Hematopoietic multipotent progenitor cell (in vitro differentiated cells): ENCODE data around the gene NKRF. TPM values are rescaled to one million over a fixed set of nuclear protein-coding genes. Genes with fewer than 3 reads are reported as not detected.
"Not testable (repeated sequence)": the region's sequence is repeated elsewhere in the genome, so short reads cannot be mapped to it uniquely, and the experiment has no call there.

Experiments used
- DNase-seq, 3 donors: peaks; one replicate each; pipeline ENCODE4 v3.0.0-alpha.2; 2011 to 2015; ENCODE audit warnings: low read depth in 2 of 3, low spot score in 2 of 3
- total RNA-seq: library from RNA; depleted of rRNA; stranded (reverse); fragments of >200 nt; gene quantifications from one replicate; pipeline ENCODE4 v1.2.3, GENCODE V29; 2012

The NKRF gene
- total RNA-seq, result 5.4 TPM

- DNase-seq, result peak; percentile 78 to 95 (median 92)
Measured at GRCh38 chrX:119606280-119607017, at the start of gene NKRF. Gene NKRF (minus strand): TSS chrX:119606424.

DNA sequence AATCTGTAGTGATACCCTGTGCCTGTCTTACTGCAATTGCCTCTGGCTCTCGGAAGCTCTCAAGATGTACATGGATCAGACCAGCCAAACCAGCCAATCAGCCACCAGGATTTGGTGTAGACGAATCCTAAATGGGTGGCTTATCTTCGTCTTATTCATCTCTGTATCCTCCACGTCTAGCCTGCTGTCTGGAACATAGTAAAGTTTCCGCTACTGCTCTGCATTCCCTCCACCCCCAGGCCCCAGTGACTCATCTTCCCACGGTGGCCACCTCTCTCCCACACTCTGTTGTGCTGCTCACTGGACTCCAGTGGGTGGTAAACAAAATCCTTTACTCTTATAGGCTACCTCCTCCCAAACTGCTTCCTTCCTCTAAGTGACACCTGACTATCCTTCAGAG lies 48.9 kb upstream of the NKRF start:
- no peak for DNase-seq

GRCh38 chrX:119654112-119654531 lies 47.9 kb upstream of the NKRF start:
- no peak for DNase-seq

DNA sequence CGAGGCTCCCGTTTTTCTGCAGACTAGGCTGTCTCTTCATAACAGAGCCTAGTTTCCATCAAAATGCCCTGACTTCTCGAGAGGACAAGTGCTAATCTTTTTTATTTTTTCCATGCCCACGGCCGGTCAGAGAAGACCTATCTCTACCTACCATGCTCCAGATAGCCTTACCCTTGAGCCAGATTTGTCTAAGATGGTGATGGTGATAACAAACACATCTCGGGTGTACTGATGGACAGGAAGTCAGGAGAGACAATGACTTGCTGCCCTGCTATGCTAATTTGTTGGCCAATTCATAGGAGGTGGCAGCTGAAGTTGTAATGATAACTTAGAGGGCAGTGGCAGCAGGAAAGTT lies 42.2 kb upstream of the NKRF start:
- DNase-seq, result no peak

DNA sequence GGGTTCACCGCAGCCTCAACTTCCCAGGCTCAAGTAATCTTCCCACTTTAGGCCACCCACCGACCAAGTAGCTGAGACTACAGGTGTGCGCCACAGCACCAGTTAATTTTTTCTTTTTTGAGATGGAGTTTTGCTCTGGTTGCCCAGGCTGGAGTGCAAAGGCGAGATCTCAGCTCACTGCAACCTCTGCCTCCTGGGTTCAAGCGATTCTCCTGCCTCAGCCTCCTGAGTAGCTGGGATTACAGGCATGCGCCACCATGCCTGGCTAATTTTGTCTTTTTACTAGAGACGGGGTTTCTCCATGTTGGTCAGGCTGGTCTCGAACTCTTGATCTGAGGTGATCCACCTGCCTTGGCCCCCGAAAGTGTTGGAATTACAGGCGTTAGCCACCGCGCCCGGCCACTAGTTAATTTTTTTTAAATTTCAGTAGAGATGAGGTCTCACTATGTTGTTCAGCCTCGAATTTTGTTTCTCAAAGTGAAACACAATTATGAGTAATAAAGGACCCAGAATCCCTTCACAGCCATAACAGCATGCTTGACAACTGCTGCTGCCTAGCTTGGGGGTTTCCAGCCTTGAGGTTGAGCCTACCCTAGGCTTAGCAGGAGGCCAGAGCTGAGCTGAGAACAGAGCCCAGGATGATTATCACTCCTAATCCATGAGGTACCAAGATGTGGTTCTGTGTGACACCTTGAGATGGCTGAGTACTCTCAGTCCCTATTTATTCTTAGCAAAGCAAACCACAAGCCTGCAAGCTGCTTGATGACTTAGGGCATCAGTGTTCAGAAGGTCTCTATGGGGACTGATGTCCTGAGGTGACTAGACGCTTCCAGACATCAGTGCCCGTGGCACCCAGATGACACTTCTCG lies 41.6 kb upstream of the NKRF start:
- DNase-seq, result peak in 1 of 3 donors; percentile 21

DNA sequence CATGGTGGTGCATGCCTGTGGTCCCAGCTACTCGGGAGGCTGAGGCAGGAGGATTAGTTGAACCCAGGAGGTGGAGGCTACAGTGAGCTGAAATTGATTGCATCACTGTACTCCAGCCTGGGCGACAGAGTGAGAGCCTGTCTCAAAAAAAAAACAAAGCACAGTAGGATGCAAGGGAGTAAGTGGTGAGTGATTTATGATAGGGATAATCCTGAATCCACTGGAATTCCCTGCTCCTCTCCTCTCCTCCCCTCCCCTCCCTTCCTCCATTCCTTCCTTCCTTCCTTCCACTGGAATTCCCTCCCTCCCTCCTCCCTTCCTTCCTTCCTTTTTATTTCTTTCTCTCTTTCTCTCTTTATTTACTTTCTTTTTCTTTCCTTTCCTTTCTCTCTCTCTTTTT lies 40.9 kb upstream of the NKRF start:
- DNase-seq, result no peak

DNA sequence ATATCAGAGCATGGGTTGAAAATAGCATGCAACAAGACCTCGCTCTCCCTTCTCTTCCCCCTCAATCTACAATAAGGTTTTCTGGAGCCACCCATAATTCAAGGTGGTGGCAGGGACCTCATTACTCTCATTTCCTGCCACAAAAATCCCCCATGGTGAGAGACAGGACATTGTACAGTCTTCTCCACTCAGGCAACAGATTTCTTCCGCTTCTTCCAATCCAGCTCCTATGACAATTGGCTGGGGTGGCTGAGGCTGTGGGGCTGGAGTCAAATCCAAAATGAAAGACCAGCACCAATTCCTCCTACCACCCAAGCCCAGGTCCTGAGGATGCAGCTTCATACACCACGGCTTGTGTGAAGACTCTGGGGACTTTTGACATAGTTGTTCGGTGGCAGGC lies 40.3 kb upstream of the NKRF start:
- no peak for DNase-seq

GRCh38 chrX:119643696-119644095 lies 37.5 kb upstream of the NKRF start:
- DNase-seq, result no peak

DNA sequence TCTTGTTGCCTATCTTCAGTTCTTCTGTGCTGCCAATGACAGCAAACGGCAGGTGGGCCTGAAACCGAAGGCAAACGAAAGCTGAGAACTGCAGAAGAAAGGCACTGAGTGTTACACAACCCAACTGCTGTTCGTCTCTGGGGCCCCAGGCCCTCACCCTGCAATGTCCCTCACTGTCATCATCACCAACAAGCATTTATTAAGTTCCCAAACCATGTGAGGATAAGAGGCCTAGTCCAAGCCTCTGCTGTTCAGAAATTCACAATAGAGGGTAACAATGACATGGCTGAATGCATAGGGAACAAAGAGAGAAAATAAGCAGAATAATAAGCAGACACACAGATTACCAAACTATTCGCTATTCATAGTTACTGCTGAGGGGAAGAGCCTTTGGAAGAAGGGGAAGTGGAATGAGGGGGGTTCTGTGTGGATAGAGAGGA lies 34.5 kb upstream of the NKRF start:
- DNase-seq, result no peak

- no peak for DNase-seq
Measured at GRCh38 chrX:119638725-119639471, 32.7 kb upstream of the NKRF start.

- DNase-seq, result not testable (repeated sequence)
Measured at GRCh38 chrX:119637421-119637820, 31.2 kb upstream of the NKRF start.

- DNase-seq, result no peak
Measured at GRCh38 chrX:119636419-119636818, 30.2 kb upstream of the NKRF start.

DNA sequence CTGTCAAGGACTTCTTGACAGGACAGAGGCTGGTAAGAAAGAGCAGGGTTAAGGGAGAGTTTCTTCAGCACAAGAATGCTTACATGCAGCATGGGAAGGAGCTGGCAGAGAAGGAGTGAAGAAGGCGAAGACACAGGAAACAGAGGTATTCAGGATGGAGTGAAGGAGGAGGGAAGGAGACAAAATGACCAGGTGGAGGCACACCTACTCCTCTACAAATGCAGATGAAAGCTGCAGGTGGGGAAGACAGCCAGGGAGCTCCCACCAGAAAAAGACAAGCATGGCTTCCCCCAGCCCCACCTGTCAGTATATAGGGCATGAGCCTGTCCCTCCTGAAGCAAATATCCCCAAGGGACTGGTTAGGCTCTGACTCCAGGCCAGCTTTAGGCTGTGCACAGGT lies 29.6 kb upstream of the NKRF start:
- no peak for DNase-seq

GRCh38 chrX:119635179-119635578 lies 29.0 kb upstream of the NKRF start:
- DNase-seq, result no peak

- DNase-seq, result no peak
Measured at GRCh38 chrX:119625843-119626242, 19.6 kb upstream of the NKRF start.

DNA sequence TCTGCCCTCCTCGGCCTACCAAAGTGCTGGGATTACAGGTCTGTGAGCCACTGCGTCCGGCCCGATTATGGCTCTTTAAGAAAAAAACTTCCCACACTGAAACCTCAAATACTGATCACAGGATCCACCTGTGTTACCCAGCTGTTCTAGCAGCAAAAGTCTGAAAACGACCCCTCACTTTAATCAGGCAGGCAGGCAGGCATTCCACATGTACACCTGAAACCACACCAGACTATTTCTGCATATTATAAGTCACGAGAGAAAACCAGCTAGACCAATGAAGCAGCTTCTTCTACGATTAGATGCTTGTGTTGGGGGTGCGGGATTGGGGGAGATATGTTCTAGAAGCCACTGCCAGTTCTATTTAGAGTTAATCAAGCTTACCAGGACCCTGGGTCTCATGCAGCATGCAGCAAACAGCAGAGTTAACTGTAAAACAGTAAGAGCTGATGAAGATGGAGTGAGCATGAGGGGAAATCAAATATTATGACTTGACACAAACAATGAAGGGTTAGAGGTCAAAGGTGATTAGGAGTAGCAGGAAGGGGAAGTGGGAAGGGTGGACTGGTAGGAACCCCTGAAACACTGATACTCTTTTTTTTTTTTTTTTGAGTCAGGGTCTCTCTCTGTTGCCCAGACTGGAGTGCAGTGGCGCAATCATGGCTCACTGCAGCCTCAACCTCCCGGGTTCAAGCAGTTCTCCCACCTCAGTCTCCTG lies 18.9 kb upstream of the NKRF start:
- DNase-seq, result no peak

DNA sequence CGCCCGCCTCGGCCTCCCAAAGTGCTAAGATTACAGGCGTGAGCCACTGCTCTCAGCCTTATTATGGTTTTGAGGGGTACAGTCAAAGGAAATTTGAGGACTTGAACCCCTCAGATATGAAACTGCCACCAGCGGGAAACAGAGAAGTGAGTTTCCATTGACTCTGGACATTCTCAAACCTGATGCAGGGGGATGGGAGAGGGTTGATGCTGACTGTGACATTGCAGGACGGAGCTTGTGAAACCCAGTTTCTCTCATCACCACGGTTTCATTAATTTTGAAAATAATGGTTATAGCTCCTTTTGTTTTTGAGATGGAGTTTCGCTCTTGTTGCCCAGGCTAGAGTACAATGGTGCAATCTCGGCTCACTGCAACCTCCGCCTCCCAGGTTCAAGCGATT lies 18.2 kb upstream of the NKRF start:
- DNase-seq, result no peak

DNA sequence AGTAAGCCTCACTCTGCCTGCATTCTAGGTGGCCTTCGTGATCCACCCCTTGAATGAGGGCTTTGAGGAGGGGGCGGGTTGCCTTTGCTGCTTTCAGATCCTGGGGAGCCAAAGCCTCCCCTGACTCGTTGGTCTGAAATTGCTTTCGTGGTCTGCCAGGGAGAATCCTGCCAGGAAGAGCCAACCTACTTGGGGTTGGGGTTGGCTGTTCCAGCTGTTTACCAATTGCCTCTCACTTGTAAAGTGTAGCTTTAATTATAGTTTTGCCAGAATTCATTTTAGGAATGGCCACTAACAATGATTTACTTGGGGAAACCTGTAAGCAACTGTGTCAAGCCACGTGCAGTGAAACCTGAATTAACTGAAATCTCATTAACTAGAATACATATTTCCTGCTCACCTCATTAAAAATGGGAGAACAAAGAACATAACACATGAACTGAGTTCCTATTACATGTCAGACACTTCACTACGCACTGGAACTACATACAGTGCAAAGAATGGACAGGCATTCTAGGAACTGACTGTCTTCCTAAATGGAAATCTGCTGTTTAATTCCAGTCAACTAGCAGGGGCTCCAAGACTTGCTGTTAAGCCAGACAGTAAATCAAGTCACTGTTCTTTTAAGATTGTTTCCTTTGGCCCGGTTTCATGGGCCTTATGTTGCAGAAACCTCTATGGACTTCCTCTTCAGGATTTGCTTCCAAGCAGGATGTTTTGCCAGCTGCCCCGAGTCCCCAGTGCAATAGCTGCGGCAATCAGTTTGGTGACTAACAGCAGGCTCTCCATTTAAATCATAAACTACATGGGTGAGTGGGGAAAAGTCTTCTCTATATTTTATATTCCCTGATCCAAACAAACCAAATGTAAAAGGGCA lies 16.4 kb upstream of the NKRF start:
- DNase-seq, result no peak

DNA sequence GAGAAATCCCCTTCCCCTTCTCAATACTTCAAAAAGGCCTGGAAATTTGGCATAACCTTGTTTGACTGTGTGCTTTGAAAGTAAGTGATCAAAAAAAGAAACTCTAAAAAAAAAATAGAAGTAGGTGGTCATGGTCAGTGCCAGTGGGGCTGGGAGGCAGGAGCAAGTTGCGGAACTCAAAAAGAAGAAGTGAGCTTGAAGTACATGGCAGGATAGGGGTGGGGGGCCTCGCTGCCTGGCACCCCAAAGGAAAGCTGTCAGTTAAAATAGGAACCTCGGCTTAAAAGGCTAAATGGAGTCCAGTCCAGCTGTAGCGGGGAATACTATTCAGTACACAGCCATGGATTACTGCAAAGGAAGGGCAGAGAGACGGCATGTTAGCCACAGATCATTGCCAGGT lies 12.2 kb upstream of the NKRF start:
- peak in 2 of 3 donors; percentile 61 to 74 for DNase-seq
